Thymus (tissue), 11 donors: ENCODE results near the gene HESX1. TPM values are rescaled to one million over a fixed set of nuclear protein-coding genes. Genes with fewer than 3 reads are reported as not detected.

ENCODE experiments used
- DNase-seq, 9 donors: peaks; one replicate each; pipeline ENCODE4 v3.0.0-alpha.2; 2013; ENCODE audit warnings: low spot score in 9 of 9, low read depth in 6 of 9, missing footprints in 1 of 9
- H3K27ac ChIP-seq, 2 donors: one replicate each; pipeline ENCODE4 v1.5.1; 2013; ENCODE audit warnings: control low read depth in 1 of 2, low read depth in 1 of 2, low read length in 1 of 2, mild to moderate bottlenecking in 1 of 2, moderate library complexity in 1 of 2
- H3K27me3 ChIP-seq, 2 donors: one replicate each; pipeline ENCODE4 v1.5.1; 2013; ENCODE audit warnings: low read length in 1 of 2; ENCODE audit not compliant: control insufficient read depth in 2 of 2, insufficient read depth in 1 of 2
- H3K36me3 ChIP-seq, 2 donors: one replicate each; pipeline ENCODE4 v1.5.1; 2013; ENCODE audit warnings: low read length in 1 of 2, mild to moderate bottlenecking in 1 of 2, moderate library complexity in 1 of 2; ENCODE audit not compliant: control insufficient read depth in 2 of 2, insufficient read depth in 2 of 2
- H3K4me1 ChIP-seq, 2 donors: one replicate each; pipeline ENCODE4 v1.5.1; 2013; ENCODE audit warnings: low read length in 2 of 2; ENCODE audit not compliant: control insufficient read depth in 2 of 2, insufficient read depth in 2 of 2
- H3K4me3 ChIP-seq, 2 donors: one replicate each; pipeline ENCODE4 v1.5.1; 2013; ENCODE audit warnings: low read length in 2 of 2, control low read depth in 1 of 2, mild to moderate bottlenecking in 1 of 2
- H3K9me3 ChIP-seq, 2 donors: one replicate each; pipeline ENCODE4 v1.5.1; 2013; ENCODE audit warnings: low read length in 1 of 2, mild to moderate bottlenecking in 1 of 2; ENCODE audit not compliant: control insufficient read depth in 2 of 2, insufficient read depth in 1 of 2
- WGBS: extraction: QIAGEN DNeasy Blood & Tissue Kit; methylation state at CpG from one replicate; pipeline ENCODE4 v1.1.7; 2013; 5-methylcytosine and 5-hydroxymethylcytosine counted together
- polyA plus RNA-seq: library from polyadenylated mRNA; stranded (reverse); fragments of 200-250 nt; gene quantifications from one replicate; pipeline ENCODE4 v1.2.3, GENCODE V29; 2013
- total RNA-seq: library from RNA; stranded (reverse); fragments of 120-200 nt; gene quantifications from one replicate; pipeline ENCODE4 v1.2.4, GENCODE V29; 2013
- donor health status: healthy.

The HESX1 gene
- total and polyA plus RNA-seq, 2 donors, result 2.0 to 6.6 TPM

GRCh38 chr3:57224856-57225255, 25.1 kb upstream of the HESX1 start:
- WGBS, result 47% methylated on average over 4 of the region's 4 CpGs
- Histone ChIP-seq H3K27me3 (no peaks in the 10 kb centered on the region), H3K9me3 (no peaks in the 10 kb centered on the region), H3K36me3 (no peaks in the 10 kb centered on the region), H3K4me1 (peaks cover 9 to 10% of the 10 kb centered on the region in 2 donors), H3K4me3 (no peak overlapping the region), H3K27ac (no peak overlapping the region)
- no peak for DNase-seq

- Histone ChIP-seq H3K9me3 (no peaks in the 10 kb centered on the region), H3K4me3 (no peak overlapping the region), H3K36me3 (no peaks in the 10 kb centered on the region), H3K27me3 (no peaks in the 10 kb centered on the region), H3K4me1 (peaks cover under 1% of the 10 kb centered on the region in 2 donors), H3K27ac (no peak overlapping the region)
- DNase-seq, result no peak
- WGBS, result 96% methylated on average over 2 of the region's 2 CpGs
These were observed 22.1 kb upstream of the HESX1 start for GRCh38 chr3:57221883-57222282.

GRCh38 chr3:57206423-57206822, 6.6 kb upstream of the HESX1 start:
- Histone ChIP-seq H3K27ac (no peak overlapping the region), H3K9me3 (no peaks in the 10 kb centered on the region), H3K27me3 (no peaks in the 10 kb centered on the region), H3K4me1 (no peaks in the 10 kb centered on the region), H3K4me3 (no peak overlapping the region), H3K36me3 (no peaks in the 10 kb centered on the region)
- DNase-seq, result no peak
- WGBS, result 96% methylated on average over 2 of the region's 2 CpGs

- 97% methylated on average over 4 of the region's 4 CpGs for WGBS
- H3K4me1 ChIP-seq, result no peaks in the 10 kb centered on the region
- no peak overlapping the region for H3K4me3 ChIP-seq
- H3K9me3 ChIP-seq, result no peaks in the 10 kb centered on the region
- H3K36me3 ChIP-seq, result no peaks in the 10 kb centered on the region
- H3K27ac ChIP-seq, result no peak overlapping the region
- H3K27me3 ChIP-seq, result no peaks in the 10 kb centered on the region
- DNase-seq, result no peak
These were observed 5.1 kb downstream of the HESX1 start for GRCh38 chr3:57194641-57195040.

GRCh38 chr3:57192028-57192427, 7.8 kb downstream of the HESX1 start:
- Histone ChIP-seq H3K9me3 (no peaks in the 10 kb centered on the region), H3K27me3 (no peaks in the 10 kb centered on the region)
- 97% methylated on average over 3 of the region's 3 CpGs for WGBS

GRCh38 chr3:57184526-57184925, 15.3 kb downstream of the HESX1 start:
- WGBS, result 88% methylated on average over 6 of the region's 6 CpGs
- Histone ChIP-seq H3K27ac (no peak overlapping the region), H3K9me3 (no peaks in the 10 kb centered on the region), H3K36me3 (no peaks in the 10 kb centered on the region), H3K4me3 (no peak overlapping the region), H3K27me3 (no peaks in the 10 kb centered on the region), H3K4me1 (no peaks in the 10 kb centered on the region)
- no peak for DNase-seq

More at GRCh38 chr3:57192028-57192427, 7.8 kb downstream of the HESX1 start:
- H3K4me1 ChIP-seq, result no peaks in the 10 kb centered on the region
- no peak for DNase-seq
- no peak overlapping the region for H3K4me3 ChIP-seq
- H3K36me3 ChIP-seq, result no peaks in the 10 kb centered on the region
- H3K27ac ChIP-seq, result no peak overlapping the region

GRCh38 chr3:57179580-57180410, 20.0 kb downstream of the HESX1 start:
- no peaks in the 10 kb centered on the region for H3K9me3 ChIP-seq
- peaks cover 0 to 2% of the 10 kb centered on the region in 2 donors for H3K27me3 ChIP-seq
- peak in 1 of 9 donors; percentile 26 for DNase-seq
- no peaks in the 10 kb centered on the region for H3K36me3 ChIP-seq
- 89% methylated on average over 5 of the region's 5 CpGs for WGBS
- H3K4me1 ChIP-seq, result no peaks in the 10 kb centered on the region
- no peak overlapping the region for H3K4me3 ChIP-seq
- H3K27ac ChIP-seq, result no peak overlapping the region

- no peaks in the 10 kb centered on the region for H3K9me3 ChIP-seq
- WGBS, result 90% methylated on average over 1 of the region's 1 CpG
- no peak overlapping the region for H3K27ac ChIP-seq
- H3K27me3 ChIP-seq, result peaks cover 0 to 2% of the 10 kb centered on the region in 2 donors
- no peak overlapping the region for H3K4me3 ChIP-seq
- no peaks in the 10 kb centered on the region for H3K36me3 ChIP-seq
- DNase-seq, result no peak
- no peaks in the 10 kb centered on the region for H3K4me1 ChIP-seq
These were observed 23.7 kb downstream of the HESX1 start for GRCh38 chr3:57176045-57176444.

- no peak for DNase-seq
- no peak overlapping the region for H3K27ac ChIP-seq
- H3K9me3 ChIP-seq, result no peaks in the 10 kb centered on the region
- no peaks in the 10 kb centered on the region for H3K36me3 ChIP-seq
- 49% methylated on average over 2 of the region's 2 CpGs for WGBS
- H3K4me3 ChIP-seq, result no peak overlapping the region
- peaks cover 4 to 10% of the 10 kb centered on the region in 2 donors for H3K4me1 ChIP-seq
- peaks cover 0 to 17% of the 10 kb centered on the region in 2 donors for H3K27me3 ChIP-seq
These were observed 26.1 kb downstream of the HESX1 start for GRCh38 chr3:57173687-57174086.
